Erythroblast (primary cell): ENCODE measurements around the gene PSMB11.

Experiments used
- GATA1 ChIP-seq: IDR thresholded peaks from 2 replicates; pipeline ENCODE4 v1.6.1; 2011; ENCODE audit warnings: low read depth, mild to moderate bottlenecking, control low read depth, low read length, moderate library complexity
- POLR2A ChIP-seq: IDR thresholded peaks from 2 replicates; pipeline ENCODE4 v1.6.1; 2011; ENCODE audit warnings: mild to moderate bottlenecking, low read length

- TF ChIP-seq POLR2A = no peak
- no peak for TF ChIP-seq GATA1
These were observed 28.5 kb downstream of the PSMB11 start for GRCh38 chr14:23070262-23071129.
